Muscle of back (tissue), 13 donors: Measurements from ENCODE around the gene GNAT2. TPM values are rescaled to one million over a fixed set of nuclear protein-coding genes. Genes with fewer than 3 reads are reported as not detected.
"Not testable (repeated sequence)": the region's sequence is repeated elsewhere in the genome, so short reads cannot be mapped to it uniquely, and the experiment has no call there.

Source experiments
- DNase-seq, 3 donors: peaks; one replicate each; pipeline versions ENCODE4 v3.0.0 to v3.0.0-alpha.2; 2013
- long read RNA-seq, 9 donors: transcript quantifications; one replicate each; lab custom pipeline, GENCODE V29; 2026
- polyA plus RNA-seq, 10 donors: library from polyadenylated mRNA; unstranded; fragments of 120-200 nt; gene quantifications; one replicate each; pipeline ENCODE4 v1.2.1, GENCODE V29; 2013; ENCODE audit not compliant: insufficient read length in 10 of 10

Gene GNAT2
- under 1 TPM in 1 of 10 donors, not detected in 9; 0.19 TPM for polyA plus RNA-seq
- long read RNA-seq, donor 1, result 0 reads
- long read RNA-seq, donor 2, result 0 reads
- long read RNA-seq, donor 3, result 0 reads
- long read RNA-seq, donor 4, result 0 reads
- long read RNA-seq, donor 5, result 0 reads
- long read RNA-seq, donor 6, result 0 reads
- long read RNA-seq, donor 7, result 0 reads
- long read RNA-seq, donor 8, result 0 reads
- long read RNA-seq, donor 9, result 0 reads

DNA sequence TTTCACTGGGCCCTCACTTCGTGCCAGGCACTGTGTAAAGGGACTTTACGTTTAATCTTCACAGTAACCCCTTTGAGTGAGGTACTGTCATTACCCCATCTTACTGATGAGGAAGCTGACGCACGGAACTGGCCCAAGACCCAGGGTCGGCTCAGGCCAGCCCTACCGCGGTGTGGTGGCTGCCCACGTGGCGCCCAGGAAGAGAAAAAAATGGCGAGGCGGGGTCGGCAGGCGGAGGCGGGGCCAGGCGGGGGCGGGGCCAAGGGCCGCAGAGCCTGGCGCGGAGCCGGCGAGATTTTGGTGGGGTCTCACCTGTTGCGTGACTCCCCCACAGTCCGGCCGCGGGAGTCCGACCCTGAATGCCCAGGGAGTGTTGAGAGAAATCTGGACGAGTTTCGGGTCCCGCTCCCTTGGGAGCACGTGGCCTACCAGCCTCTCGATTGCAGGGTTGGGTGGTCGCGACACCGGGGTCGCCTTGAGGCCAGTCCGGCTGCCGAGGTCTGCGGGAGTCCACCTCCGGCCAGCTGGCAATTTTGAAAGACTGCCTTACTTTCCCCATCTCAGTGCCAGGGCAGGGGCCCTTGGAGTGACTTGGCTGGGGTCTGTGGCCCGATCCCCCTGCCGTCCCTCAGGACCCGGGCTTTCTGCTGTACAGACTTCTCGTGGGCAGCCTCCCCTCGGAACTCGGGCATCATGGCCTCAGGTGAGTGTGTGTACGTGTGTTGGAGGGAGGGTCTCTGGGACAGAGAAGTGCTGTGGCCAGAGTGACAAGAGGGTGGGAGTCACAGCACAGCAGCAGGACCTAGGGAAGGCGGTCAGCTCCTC, at the start of gene GNAT2, which contains the start of gene AMPD2:
Gene GNAT2 (minus strand): TSS at position 41 of the 825 bp plus-strand sequence. CDS start 6,746 bp downstream, outside the sequence.
Gene AMPD2 (plus strand): TSS at position 262 of the 825 bp plus-strand sequence. CDS start 1,339 bp downstream, outside the sequence.
- peak; percentile 77 to 90 (median 84) for DNase-seq

DNA sequence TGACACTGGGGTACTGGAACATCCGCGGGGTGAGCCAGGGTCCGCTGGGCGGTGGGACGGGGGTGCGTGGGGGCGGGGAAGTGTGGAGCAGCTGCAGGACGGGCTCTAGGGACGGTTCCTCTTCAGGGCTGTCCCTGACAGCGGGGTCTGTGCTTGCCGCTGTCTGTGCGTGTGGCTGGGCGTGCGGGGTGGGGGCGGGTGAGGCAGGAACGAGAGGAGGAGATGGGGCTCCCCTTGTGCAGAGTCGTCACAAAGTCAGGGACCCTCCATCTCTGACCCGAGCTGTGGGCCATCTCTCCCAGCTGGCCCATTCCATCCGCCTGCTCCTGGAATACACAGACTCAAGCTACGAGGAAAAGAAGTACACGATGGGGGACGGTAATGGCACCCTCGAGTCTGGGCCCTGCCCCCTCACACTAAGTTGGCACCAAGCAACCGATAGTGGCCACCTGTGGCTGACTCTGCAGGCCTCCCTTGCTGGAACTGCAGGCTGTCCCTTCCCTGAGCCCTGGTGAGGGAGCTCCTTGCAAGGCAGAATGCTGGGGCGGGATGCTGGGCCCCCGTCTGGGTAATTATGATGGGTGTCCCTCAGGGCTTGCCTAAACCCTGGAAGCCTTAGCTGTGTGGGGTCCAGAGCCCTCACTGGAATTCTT, 48.8 kb upstream of the GNAT2 start:
- DNase-seq, result no peak

DNA sequence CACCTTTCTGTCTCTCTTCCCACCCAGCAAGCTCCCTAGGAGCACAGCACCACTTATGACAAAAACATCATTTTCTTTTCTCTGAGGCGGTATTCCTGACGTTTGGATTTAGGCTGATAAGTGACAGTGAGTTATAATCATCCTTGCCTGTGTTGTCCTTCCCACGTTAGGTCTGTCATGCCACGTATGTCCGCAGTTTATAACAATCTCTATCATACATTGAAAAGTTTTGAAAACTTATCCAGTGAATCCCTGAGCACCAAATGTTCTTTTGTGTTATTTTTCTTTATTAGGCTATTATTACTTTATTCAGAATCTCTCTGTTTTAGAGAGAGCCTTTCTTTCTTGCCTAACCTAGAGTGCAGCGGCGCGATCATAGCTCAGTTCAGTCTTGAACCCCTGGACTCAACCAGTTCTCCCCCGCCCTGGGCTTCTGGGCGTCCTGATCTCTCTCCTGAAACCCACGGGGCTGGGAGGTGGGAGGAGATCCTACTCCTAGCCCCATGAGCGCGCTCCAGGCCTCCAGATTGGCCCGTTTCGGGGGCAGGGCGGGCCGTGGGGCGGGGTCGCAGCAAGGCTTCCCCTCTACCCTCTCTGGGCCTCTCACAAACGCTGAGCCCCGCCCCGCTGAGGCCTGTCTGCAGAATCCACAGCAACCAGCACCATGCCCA, 48.2 kb upstream of the GNAT2 start, which contains the start of gene GSTM2:
Gene GSTM2 (plus strand): TSS at position 606 of the 671 bp plus-strand sequence. CDS start 59 bp downstream, at position 665.
- DNase-seq, result peak; percentile 91 to 97 (median 94)

DNA sequence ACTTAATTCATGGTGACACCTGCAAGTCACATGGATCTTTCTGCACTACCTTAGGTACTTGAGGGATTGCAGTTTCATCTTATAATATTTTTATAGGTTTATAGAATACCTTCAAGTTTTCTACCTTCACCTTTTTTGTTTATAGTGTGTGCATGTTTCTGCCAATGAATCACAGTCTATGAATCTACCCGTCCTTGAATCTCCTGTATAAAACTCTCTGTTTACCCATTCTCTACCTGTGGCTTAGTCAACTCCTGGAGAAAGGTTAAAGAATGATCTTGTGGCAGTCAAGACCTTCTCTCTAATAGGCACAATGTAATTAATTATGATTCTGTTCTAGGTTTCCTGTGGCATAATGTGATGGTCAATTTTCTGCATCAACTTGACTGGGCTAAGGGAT, 45.3 kb upstream of the GNAT2 start:
- DNase-seq, result no peak

DNA sequence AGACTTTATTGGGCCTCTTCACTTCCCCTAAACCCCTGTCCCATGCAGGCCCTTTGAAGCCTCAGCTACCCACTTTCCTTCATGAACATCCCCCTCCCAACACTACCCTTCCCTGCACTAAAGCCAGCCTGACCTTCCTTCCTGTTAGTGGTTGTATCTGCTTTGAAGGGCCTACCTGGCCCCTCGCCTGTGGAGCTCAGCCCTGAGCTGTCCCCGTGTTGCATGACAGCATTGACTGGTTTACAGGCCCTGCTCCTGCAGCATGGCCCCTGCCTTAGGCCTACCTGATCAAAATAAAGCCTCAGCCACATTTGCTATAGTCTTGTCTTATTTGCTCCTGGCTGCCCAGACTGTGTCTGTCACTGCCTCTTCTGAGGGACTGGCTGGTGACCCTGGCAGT, 42.0 kb upstream of the GNAT2 start:
- DNase-seq, result no peak

DNA sequence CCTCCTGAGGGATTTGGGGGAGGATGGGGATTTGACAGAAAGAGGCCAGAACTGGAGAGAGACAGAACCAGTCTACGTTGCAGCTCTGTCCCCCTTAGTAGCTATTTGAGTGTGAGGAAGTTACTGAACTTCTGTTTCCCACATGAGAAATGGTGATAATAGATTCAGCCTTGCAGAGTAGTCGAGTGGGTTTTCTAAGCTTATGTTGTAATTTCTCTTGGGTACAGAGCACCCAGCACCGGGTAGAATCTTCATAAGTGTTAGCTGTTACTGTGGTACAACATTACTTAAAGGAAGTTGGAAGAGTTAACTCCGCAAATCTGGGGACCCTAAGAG, 41.2 kb upstream of the GNAT2 start:
- DNase-seq, result not testable (repeated sequence)

DNA sequence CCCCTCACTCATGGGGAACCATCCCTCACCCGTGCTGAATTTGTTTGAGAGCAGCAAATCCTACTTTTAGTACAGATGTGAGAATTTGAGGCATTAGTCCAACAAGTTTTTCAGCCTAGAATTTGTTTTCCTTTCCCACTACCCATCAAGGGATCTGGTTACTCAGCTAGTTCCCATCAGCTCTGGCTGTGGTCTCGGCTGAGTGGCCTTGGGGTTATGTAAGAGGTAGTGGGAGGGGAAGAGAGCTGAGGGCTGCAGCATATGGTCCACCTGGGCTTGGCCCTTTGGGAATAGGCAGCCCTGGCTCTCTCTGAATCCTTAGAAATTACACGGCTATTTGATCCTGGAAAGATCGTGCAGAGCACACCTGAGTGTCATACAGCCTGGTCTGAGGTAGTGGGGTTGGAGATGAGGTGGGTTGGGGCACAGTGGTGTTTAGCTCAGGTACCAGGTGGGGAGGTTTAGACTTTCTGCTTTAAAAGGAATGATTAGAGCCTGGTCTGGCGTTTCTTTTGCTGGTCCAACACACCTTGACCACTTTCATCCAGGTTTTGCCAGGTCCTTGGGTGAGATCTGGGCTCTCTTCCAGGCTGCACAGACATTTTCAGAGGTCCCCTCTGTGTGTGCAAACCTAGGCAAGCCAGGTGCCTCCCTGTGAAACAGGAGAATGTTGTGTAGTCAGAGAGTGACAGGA, 40.7 kb upstream of the GNAT2 start:
- no peak for DNase-seq

GRCh38 chr1:109659145-109659544, 39.7 kb upstream of the GNAT2 start:
- no peak for DNase-seq

DNA sequence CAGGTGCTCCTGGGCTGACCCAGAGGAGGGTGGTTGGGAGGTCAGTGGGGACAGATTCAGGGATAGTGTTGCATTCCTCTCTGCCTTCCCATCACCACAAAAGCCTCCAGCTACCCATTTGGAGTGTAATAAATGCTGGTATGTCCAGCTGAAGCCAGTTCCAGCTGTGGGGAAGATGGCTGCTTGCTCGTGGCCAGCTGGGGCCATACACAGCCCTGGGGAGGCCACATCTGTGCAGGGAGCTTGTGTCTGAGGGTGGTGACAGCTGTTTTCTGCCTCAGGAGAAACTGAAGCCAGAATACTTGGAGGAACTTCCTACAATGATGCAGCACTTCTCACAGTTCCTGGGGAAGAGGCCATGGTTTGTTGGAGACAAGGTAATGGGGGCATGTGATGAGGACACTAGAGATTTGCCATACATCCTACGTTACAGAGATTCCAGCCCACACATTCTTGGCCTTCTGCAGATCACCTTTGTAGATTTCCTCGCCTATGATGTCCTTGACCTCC, 39.2 kb upstream of the GNAT2 start:
- DNase-seq, result no peak

GRCh38 chr1:109657970-109658369, 38.6 kb upstream of the GNAT2 start:
- DNase-seq, result no peak

DNA sequence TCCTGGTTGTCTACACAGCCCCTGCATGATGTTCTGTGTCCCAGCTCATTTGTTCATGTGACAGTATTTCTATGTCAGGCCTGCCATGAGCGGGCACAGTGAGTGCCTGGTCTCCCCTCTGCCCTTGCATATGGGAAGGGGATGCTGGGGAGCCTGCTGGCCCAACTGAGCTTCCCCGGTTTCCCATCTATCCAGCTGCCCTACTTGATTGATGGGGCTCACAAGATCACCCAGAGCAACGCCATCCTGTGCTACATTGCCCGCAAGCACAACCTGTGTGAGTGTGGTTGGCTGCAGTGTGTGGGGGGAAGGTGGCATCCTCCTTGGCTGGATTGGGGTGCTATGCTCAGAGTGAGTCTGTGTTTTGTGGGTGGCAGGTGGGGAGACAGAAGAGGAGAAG, 38.0 kb upstream of the GNAT2 start:
- no peak for DNase-seq

DNA sequence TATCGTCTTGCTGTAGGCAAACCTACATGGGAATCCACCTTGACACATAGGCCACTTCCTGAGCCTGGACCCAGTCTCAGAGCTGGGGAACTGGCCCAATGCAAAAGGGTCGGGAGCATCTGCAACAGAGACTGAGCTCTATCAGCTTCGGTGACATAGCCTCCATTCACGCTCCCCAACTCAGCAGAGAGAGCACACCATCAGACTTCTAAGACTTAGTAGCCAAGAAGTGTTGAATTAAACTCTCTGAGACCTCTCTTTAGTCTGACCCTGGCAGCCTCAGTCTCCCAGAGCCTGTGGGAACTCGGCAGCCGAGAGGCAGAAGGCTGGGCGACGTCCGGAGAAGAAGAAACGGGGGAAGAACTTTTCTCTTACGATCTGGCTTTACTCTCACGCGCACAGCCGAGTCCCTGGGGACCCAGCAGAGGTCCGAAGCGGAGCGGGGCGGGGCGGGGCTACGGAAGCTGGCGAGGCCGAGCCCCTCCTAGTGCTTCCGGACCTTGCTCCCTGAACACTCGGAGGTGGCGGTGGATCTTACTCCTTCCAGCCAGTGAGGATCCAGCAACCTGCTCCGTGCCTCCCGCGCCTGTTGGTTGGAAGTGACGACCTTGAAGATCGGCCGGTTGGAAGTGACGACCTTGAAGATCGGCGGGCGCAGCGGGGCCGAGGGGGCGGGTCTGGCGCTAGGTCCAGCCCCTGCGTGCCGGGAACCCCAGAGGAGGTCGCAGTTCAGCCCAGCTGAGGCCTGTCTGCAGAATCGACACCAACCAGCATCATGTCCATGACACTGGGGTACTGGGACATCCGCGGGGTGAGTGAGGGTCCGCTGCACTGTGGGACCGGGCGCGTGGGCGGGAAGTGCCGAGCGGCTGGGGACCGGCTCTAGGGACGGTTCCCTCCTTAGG, 36.5 kb upstream of the GNAT2 start, which contains the start of gene GSTM4:
Gene GSTM4 (plus strand): TSS at position 485 of the 905 bp plus-strand sequence. CDS start 291 bp downstream, at position 776.
- DNase-seq, result peak; percentile 68 to 92 (median 81)

DNA sequence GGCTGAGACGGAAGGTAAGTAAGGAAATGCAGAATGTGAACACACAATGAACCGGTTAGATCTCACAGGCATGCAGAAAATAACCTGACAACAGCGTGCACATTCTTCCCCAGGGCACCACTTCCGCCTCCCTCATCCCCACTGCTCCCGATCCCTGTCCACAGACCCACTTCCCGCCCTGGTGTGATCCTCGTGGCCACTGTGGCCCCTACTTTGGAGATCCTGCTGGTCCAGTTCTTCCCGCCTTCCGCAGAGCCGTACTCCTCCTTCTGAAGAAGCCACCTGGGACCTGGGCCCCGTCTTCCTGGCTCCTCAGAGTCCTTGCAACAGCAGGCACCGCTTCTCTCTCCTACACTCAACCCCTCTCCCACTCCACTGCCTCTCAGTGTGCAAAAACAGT, 35.1 kb upstream of the GNAT2 start:
- DNase-seq, result no peak

- no peak for DNase-seq
Measured at GRCh38 chr1:109653306-109653705, 33.9 kb upstream of the GNAT2 start.

GRCh38 chr1:109652402-109652801, 33.0 kb upstream of the GNAT2 start:
- DNase-seq, result no peak

DNA sequence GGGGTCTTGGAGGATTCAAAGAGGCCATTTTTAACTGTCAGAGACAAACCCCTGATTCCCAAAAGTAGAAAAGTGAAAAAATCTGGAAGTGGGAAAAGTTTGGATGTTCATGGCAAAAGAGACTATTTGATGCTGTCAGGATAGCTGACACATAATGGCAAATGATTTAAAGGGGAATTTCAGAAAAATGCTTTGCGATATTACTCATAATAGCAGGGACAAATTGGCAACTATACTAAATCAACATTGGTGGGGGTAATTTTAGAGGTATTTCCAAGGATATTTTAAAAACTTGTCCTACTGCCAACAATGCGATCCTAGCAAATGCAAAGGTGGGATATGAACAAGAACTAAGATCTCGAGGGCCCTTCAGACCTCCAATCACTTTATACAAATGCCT, 31.2 kb upstream of the GNAT2 start:
- DNase-seq, result peak in 1 of 3 donors; percentile 17

- DNase-seq, result peak; percentile 45 to 80 (median 58)
Measured at GRCh38 chr1:109649491-109649914, 30.1 kb upstream of the GNAT2 start.

- no peak for DNase-seq
Measured at GRCh38 chr1:109644670-109645069, 25.3 kb upstream of the GNAT2 start.

- peak in 2 of 3 donors; percentile 67 to 84 for DNase-seq
Measured at GRCh38 chr1:109643385-109644230, 24.2 kb upstream of the GNAT2 start.
